ENCODE data around the gene ASB18. TPM values are rescaled to one million over a fixed set of nuclear protein-coding genes. Genes with fewer than 3 reads are reported as not detected.

ASB18 gene
- polyA plus RNA-seq, 1 donor (not counting 4 experiments of a cell fraction or from before 2014, with no cell fraction given) = not detected

DNA sequence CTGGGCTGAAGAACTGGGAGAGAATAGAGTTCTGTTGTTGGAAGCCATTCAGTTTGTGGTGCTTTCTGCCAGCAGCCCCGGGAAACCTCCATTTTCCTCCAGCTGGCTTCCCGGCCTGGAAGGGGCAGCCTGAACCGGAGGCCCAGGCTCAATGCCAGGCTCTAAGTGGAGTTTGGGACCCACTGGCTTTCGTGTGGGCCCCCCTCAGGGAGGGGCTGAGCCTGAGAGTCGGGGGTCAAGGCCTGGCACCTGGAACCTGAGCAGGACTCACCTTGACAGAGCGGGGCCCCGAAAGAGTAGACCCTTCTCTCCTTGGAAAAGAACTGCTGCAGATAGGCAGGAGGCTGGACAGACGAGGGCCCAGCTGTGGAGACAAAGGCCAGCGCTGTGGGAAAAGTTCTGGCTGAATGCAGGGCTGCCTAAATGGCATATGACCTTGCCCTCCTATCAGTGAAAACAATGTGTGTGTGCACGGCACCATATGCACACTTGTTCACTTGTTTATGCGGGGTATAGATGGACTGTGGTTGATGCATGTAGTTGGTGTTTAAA is 34.8 kb upstream of the ASB18 start:
- H3K9me1 ChIP-seq (ENCODE audit: control insufficient read depth, extremely low read depth, insufficient read depth, low read length) = no peaks in the 10 kb centered on the region
- H3K9me3 ChIP-seq (ENCODE audit: control insufficient read depth, low read depth, low read length) = no peaks in the 10 kb centered on the region
- FAIRE-seq (no peak), DNase-seq (ENCODE audit: low read depth, low spot score) (no peak)
- H3K9ac ChIP-seq (ENCODE audit: control insufficient read depth, extremely low read depth, insufficient read depth, low read length) = no peak overlapping the region
- no peak overlapping the region for H3K4me3 ChIP-seq (ENCODE audit: control insufficient read depth in 2 of 3, extremely low read depth in 1 of 3, insufficient read depth in 2 of 3, low read depth in 1 of 3, low read length in 3 of 3)
- H3K4me1 ChIP-seq (ENCODE audit: control insufficient read depth, extremely low read depth, insufficient read depth, low read length) = no peaks in the 10 kb centered on the region
- no peaks in the 10 kb centered on the region for H3K36me3 ChIP-seq (ENCODE audit: control insufficient read depth in 2 of 2, extremely low read depth in 1 of 2, insufficient read depth in 2 of 2, low read length in 2 of 2)
- dilution Hi-C loops (cut with MboI; ENCODE audit: extremely low pct_ligation_motif_present, low sequenced_read_pairs) = no loop called here
- H4K20me1 ChIP-seq (ENCODE audit: control insufficient read depth, extremely low read depth, insufficient read depth, low read length) = no peaks in the 10 kb centered on the region
- no peak overlapping the region for H3K4me2 ChIP-seq (ENCODE audit: control insufficient read depth, extremely low read depth, insufficient read depth, low read depth, low read length)
- no peaks in the 10 kb centered on the region for H3K27me3 ChIP-seq (ENCODE audit: control insufficient read depth, extremely low read depth, insufficient read depth, low read length)
- no peak overlapping the region for H3K27ac ChIP-seq (ENCODE audit: control insufficient read depth, insufficient read depth, low read length)
- TF ChIP-seq CTCF (optimal IDR thresholded peaks at IDR 0.05 in 1 of 3, IDR thresholded peaks at IDR 0.05 in 1 of 3, conservative IDR thresholded peaks at IDR 0.05 in 1 of 3; ENCODE audit: extremely low read depth in 1 of 3, insufficient read depth in 2 of 3, low read length in 3 of 3) (no peak), EZH2 (IDR thresholded peaks at IDR 0.05; ENCODE audit: low read length) (no peak)
- no peaks in the 10 kb centered on the region for H3K79me2 ChIP-seq (ENCODE audit: control insufficient read depth, insufficient read depth, low read length)
- H2AFZ ChIP-seq (ENCODE audit: control insufficient read depth, low read length) = no peak overlapping the region

GRCh38 chr2:236295481-236295880 is 31.3 kb upstream of the ASB18 start:
- no peaks in the 10 kb centered on the region for H3K9me1 ChIP-seq (ENCODE audit: control insufficient read depth, extremely low read depth, insufficient read depth, low read length)
- H3K4me1 ChIP-seq (ENCODE audit: control insufficient read depth, extremely low read depth, insufficient read depth, low read length) = no peaks in the 10 kb centered on the region
- no peaks in the 10 kb centered on the region for H3K27me3 ChIP-seq (ENCODE audit: control insufficient read depth, extremely low read depth, insufficient read depth, low read length)
- no peaks in the 10 kb centered on the region for H4K20me1 ChIP-seq (ENCODE audit: control insufficient read depth, extremely low read depth, insufficient read depth, low read length)
- H3K27ac ChIP-seq (ENCODE audit: control insufficient read depth, insufficient read depth, low read length) = no peak overlapping the region
- H3K4me2 ChIP-seq (ENCODE audit: control insufficient read depth, extremely low read depth, insufficient read depth, low read depth, low read length) = no peak overlapping the region
- TF ChIP-seq CTCF (optimal IDR thresholded peaks at IDR 0.05 in 1 of 3, IDR thresholded peaks at IDR 0.05 in 1 of 3, conservative IDR thresholded peaks at IDR 0.05 in 1 of 3; ENCODE audit: extremely low read depth in 1 of 3, insufficient read depth in 2 of 3, low read length in 3 of 3) (no peak), EZH2 (IDR thresholded peaks at IDR 0.05; ENCODE audit: low read length) (no peak)
- DNase-seq (ENCODE audit: low read depth, low spot score) (no peak), FAIRE-seq (no peak)
- dilution Hi-C loops (cut with MboI; ENCODE audit: extremely low pct_ligation_motif_present, low sequenced_read_pairs) = no loop called here
- H3K79me2 ChIP-seq (ENCODE audit: control insufficient read depth, insufficient read depth, low read length) = no peaks in the 10 kb centered on the region
- no peaks in the 10 kb centered on the region for H3K9me3 ChIP-seq (ENCODE audit: control insufficient read depth, low read depth, low read length)
- no peak overlapping the region for H3K9ac ChIP-seq (ENCODE audit: control insufficient read depth, extremely low read depth, insufficient read depth, low read length)
- no peak overlapping the region for H3K4me3 ChIP-seq (ENCODE audit: control insufficient read depth in 2 of 3, extremely low read depth in 1 of 3, insufficient read depth in 2 of 3, low read depth in 1 of 3, low read length in 3 of 3)
- no peaks in the 10 kb centered on the region for H3K36me3 ChIP-seq (ENCODE audit: control insufficient read depth in 2 of 2, extremely low read depth in 1 of 2, insufficient read depth in 2 of 2, low read length in 2 of 2)
- no peak overlapping the region for H2AFZ ChIP-seq (ENCODE audit: control insufficient read depth, low read length)

Data from keratinocyte (primary cell).